Measurements from ENCODE around the gene TSNAXIP1.
A peak's percentile ranks its signal among the peaks of the same experiment; 100 is the strongest.
"Not testable (repeated sequence)": the region's sequence is repeated elsewhere in the genome, so short reads cannot be mapped to it uniquely, and the experiment has no call there.

The TSNAXIP1 gene

GRCh38 chr16:67837190-67837589 is 30.5 kb downstream of the TSNAXIP1 start:
- DNase-seq = not testable (repeated sequence)

GRCh38 chr16:67837811-67838210 is 31.1 kb downstream of the TSNAXIP1 start:
- DNase-seq = no peak

DNA sequence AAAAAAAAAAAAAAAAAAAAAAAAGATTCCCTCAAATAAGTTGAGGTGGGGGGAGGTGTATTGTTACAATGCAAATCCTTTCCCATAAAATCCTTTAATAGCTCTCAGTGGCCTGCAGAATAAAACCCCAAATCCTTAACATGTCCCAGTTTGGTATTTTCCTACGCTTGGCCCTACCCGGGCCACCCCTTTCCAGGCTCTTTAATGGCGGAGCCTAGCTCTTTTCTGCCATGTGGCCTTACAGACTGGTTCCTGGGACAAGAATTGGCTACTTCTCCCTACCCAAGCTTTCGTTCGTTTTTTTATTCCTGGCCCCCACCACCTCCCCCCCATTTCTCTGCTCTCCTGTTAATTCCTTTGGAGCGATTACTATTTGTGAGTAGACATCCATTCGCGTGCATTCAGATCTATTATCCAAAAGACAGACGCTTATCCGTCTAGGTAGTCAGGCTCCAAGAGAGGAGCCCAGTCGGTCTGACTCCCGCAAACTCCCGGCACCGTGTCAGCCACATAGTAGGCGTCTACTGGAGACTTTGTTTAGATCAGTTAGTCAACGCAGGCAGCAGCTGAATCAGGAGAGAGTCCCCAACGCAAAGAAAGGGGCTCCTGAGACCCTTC is 34.6 kb downstream of the TSNAXIP1 start:
- no peak for DNase-seq

- DNase-seq = peak; percentile 92
Measured at GRCh38 chr16:67841816-67842508, 35.3 kb downstream of the TSNAXIP1 start, which contains the start of gene THAP11. TSS of gene THAP11 (plus strand) at chr16:67842320. CDS start at chr16:67842555, 235 bp downstream.

DNA sequence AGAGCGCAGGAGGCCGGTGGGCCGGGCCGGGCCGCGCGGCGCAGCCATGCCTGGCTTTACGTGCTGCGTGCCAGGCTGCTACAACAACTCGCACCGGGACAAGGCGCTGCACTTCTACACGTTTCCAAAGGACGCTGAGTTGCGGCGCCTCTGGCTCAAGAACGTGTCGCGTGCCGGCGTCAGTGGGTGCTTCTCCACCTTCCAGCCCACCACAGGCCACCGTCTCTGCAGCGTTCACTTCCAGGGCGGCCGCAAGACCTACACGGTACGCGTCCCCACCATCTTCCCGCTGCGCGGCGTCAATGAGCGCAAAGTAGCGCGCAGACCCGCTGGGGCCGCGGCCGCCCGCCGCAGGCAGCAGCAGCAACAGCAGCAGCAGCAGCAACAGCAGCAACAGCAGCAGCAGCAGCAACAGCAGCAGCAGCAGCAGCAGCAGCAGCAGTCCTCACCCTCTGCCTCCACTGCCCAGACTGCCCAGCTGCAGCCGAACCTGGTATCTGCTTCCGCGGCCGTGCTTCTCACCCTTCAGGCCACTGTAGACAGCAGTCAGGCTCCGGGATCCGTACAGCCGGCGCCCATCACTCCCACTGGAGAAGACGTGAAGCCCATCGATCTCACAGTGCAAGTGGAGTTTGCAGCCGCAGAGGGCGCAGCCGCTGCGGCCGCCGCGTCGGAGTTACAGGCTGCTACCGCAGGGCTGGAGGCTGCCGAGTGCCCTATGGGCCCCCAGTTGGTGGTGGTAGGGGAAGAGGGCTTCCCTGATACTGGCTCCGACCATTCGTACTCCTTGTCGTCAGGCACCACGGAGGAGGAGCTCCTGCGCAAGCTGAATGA is 36.0 kb downstream of the TSNAXIP1 start:
- peak; percentile 57 for DNase-seq

GRCh38 chr16:67843343-67843765 is 36.7 kb downstream of the TSNAXIP1 start:
- DNase-seq = no peak

DNA sequence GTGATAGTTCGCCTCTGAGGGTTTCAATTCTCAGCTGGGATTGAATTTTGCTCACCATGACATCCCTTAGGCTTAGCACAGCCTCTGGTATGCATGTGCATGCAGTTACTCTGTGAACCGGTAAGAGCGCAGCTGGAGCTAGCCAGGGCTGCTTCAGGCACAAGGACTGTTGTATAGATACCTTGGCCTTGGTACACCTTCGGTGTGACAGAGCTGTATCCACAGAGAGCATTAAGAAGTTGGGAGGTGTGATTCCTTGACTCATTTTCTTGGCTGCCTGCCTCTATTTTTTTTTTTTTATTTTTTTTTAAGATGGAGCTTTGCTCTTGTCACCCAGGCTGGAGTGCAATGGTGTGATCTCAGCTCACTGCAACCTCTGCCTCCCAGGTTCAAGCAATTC is 37.8 kb downstream of the TSNAXIP1 start:
- no peak for DNase-seq

DNA sequence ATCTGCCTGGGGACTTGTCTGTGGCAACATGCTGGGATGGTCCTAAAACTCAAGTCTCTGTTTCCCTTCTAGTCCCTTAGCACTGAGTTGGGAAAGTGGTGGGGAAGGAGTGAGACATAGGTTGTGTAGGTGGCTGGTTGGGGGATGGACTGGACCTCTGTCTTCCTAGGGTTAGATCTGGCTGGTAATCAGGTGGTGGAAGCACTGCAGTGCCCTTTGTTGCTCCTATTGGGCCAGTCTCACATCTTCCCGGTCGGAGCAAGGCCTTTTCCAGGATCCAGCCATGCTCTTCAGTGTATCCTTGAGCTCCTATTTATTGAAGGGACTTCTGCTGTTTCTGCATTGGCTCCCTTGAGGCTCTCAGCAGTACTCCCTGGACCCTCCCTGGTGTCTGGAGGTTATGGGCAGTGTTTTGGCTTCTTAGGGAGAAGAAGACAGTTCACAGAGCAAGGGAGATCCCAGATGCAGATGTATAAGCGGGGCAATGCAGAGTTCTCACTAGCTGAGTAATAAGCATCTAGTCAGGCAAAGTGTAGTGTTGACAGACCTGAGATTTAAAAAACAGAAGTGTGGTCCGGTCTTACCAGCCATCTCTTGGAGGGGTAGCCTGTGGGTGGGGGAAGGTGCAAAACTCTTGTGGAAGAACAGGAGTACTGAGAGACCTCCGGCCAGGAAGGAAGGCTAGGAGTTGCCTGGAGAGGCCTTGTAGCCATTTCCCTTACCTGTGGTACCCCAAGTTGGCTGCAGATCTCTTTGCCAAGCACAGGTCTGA is 38.8 kb downstream of the TSNAXIP1 start:
- no peak for DNase-seq

GRCh38 chr16:67846063-67846319 is 39.3 kb downstream of the TSNAXIP1 start:
- no peak for DNase-seq

- DNase-seq = peak; percentile 95
Measured at GRCh38 chr16:67846320-67847063, 39.8 kb downstream of the TSNAXIP1 start, which contains the start of gene NUTF2. TSS of gene NUTF2 (plus strand) at chr16:67846933. CDS start at chr16:67865131, 18,198 bp downstream.

GRCh38 chr16:67847064-67847861 is 40.6 kb downstream of the TSNAXIP1 start, which contains the start of gene CENPT:
TSS of gene CENPT (minus strand) at chr16:67847693. CDS start at chr16:67833859, 13,834 bp downstream.
- DNase-seq = no peak

DNA sequence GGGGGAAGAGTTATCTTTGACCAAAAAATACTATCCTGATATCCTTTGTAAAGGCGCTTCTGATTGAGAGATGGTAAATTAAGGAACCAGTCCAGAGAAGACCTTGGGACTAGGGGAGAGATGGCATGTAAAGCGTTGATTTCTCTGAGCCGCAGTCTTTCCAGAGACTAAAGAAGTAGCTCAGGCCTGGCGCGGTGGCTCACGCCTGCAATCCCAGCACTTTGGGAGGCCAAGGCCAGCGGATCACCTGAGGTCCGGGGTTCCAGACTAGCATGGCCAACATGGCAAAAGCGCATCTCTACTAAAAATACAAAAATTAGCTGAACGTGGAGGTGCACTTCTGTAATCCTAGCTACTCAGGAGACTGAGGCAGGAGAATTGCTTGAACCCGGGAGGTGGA is 41.4 kb downstream of the TSNAXIP1 start:
- DNase-seq = no peak

GRCh38 chr16:67853670-67854069 is 47.0 kb downstream of the TSNAXIP1 start:
- DNase-seq = no peak

GRCh38 chr16:67855789-67856188 is 49.1 kb downstream of the TSNAXIP1 start:
- no peak for DNase-seq

GRCh38 chr16:67856927-67857546 is 50.3 kb downstream of the TSNAXIP1 start:
- no peak for DNase-seq

DNA sequence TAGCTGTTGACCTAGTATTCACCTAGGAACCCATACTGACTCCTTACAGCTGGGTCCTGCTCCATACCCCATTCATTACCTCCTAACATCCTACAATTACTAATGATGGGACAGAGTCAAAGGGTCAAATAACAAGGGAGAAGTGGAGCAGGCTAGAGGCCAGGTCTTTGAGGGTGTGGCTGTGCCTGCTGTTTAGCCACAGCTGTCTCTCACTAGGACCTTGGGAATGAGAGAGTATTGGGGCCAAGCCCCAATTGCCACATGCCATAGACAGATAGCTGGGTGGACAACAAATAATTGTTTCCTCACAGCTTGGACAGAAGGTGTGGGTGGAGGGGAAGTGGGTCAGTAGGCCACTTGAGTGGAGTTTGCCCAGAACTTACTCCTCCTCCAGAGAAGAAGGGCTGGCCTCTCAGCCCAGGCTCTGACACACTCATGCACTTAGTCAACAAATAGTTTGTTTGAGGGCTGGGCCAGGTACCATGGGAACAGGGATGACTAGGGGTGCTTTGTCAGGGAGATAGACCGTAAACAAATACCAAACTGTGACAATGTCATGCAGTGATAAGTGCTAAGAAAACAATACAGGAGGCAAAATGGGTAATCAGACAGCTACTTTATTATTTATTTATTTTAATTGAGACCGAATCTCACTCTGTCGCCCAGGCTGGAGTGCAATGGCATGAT is 51.0 kb downstream of the TSNAXIP1 start:
- peak; percentile 18 for DNase-seq

- no peak for DNase-seq
Measured at GRCh38 chr16:67858500-67858899, 51.8 kb downstream of the TSNAXIP1 start.

- no peak for DNase-seq
Measured at GRCh38 chr16:67860589-67861398, 54.1 kb downstream of the TSNAXIP1 start.

DNA sequence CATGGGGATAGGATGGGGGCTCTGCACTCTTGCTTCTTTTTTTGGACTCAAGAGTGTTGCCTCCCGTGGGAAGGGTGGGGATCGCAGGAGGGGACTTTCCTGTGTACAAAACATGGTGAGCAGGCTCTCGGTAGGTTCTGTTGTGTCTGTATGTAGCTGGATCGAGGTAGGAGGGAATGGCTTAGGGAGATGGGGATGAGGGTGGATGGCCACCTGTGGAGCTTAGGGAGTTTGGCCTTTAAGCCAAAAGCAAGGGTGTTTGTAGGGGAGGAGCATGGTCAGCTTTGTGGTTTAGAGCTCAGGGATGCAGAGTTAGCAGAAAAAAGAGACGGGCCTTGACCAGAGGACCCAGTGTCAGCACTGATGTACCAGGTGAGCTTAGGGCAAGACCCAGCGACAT is 55.2 kb downstream of the TSNAXIP1 start:
- DNase-seq = no peak
